SW480 (cell line): ENCODE measurements around the gene DOK1.

Experiments
- DNase-seq: peaks from one replicate; pipeline ENCODE4 v3.0.0-alpha.2; 2016; ENCODE audit warnings: low spot score

The DOK1 gene

DNA sequence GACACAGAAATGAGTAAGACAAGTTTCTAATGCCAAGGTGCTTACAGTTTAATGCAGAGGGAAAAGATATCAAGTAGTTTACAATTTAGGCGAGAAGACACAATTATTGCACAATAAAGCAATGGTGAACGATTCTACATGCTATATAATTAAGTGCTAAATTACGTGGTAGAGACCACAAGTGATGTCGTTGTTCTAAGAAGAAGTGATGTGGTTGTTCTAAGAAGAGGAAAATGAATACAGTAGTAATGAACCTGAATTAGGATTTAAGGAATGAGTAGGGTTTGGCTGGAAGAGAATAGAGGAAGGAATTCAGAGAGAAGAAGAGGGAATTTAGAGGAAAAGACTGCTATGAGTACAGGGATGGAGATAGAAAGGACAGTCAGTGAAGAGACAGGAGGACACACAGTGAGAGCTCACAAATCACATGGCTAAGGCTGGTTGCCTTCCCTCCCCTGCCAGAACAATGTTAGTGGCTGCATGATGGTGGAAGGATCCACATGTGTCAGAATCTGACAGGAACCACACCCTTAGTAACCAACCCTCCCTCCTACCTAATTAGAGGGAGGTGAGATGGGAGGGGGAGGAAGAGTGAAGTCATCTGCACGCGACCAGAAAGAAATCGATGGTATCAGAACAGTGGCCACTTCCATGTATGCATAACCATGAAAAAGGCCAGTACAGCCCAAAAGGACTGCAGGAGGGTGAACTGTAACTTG, 48.9 kb downstream of the DOK1 start:
- no peak for DNase-seq

DNA sequence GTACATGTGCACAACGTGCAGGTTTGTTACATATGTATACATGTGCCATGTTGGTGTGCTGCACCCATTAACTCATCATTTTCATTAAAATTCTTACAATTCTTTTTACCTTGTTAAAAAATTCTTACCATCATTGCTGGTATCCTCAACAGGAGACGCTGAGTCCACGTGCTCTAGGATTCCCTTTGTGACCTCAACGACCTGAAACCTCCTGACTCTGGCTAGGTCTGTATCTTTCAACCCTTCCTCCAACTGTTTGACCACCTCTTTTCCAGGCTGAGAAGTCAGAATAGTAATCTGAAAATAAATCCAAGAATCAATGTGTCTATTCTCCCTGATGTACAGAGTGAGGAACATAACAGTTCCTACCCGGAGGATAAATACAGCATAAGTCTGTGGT, 52.4 kb downstream of the DOK1 start:
- DNase-seq, result no peak
